Testis (tissue), 3 donors: Measurements from ENCODE around the gene AFM. TPM values are rescaled to one million over a fixed set of nuclear protein-coding genes. Genes with fewer than 3 reads are reported as not detected.
A peak's percentile ranks its signal among the peaks of the same experiment; 100 is the strongest.

ENCODE experiments used
- DNase-seq: peaks from one replicate; pipeline ENCODE4 v3.0.0-alpha.2; 2019
- H3K27ac ChIP-seq, 2 donors: fragments of 200-600 bp; sonication (generic); one replicate each; pipeline ENCODE4 v1.5.1; 2019
- H3K27me3 ChIP-seq: fragments of 200-600 bp; sonication (generic); one replicate; pipeline ENCODE4 v1.5.1; 2019
- H3K36me3 ChIP-seq: fragments of 200-600 bp; sonication (generic); one replicate; pipeline ENCODE4 v1.5.1; 2017; ENCODE audit warnings: low read depth; ENCODE audit errors: missing control alignments
- H3K4me1 ChIP-seq: fragments of 200-600 bp; sonication (generic); one replicate; pipeline ENCODE4 v1.5.1; 2019
- H3K4me3 ChIP-seq, 2 donors: fragments of 200-600 bp; sonication (generic); one replicate each; pipeline ENCODE4 v1.5.1; 2017 to 2019
- H3K9me3 ChIP-seq: fragments of 200-600 bp; sonication (generic); one replicate; pipeline ENCODE4 v1.5.1; 2017
- CTCF ChIP-seq, 3 experiments: fragments of 450-650 bp in 2 of 3; fragments of 200-600 bp in 1 of 3; sonication (generic) in 1 of 3; IDR thresholded peaks; one replicate each; pipeline ENCODE4 v1.5.1; 2016 to 2019; ENCODE audit warnings: antibody characterized with exemption in 3 of 3, mild to moderate bottlenecking in 2 of 3, moderate library complexity in 1 of 3
- POLR2A ChIP-seq: fragments of 450-650 bp; IDR thresholded peaks from one replicate; pipeline ENCODE4 v1.6.1; 2017; ENCODE audit warnings: antibody characterized with exemption, mild to moderate bottlenecking, moderate library complexity
- WGBS, 2 donors: methylation state at CpG; one replicate each; pipeline ENCODE4 v1.1.5; 2018; 5-methylcytosine and 5-hydroxymethylcytosine counted together
- intact Hi-C: fragments of 100-400 bp; cut with DNase I; formaldehyde crosslinking; loops from one replicate; pipeline ENCODE4 v1.15.1; 2023; ENCODE audit warnings: low total_unique reads
- polyA plus RNA-seq: library from polyadenylated mRNA; stranded (reverse); fragments of 350-450 nt; fragmentation: Illumina TruSeq; extraction: RNeasy Lipid Tissue Mini Kit (QIAGEN cat#74804); gene quantifications from one replicate; pipeline ENCODE4 v1.2.3, GENCODE V29; 2014; ENCODE audit warnings: low read depth, low replicate concordance; ENCODE audit not compliant: insufficient read depth
- total RNA-seq, 2 donors: library from RNA; depleted of rRNA; stranded (reverse); fragments of >200 nt; gene quantifications; one replicate each; pipeline ENCODE4 v1.2.3, GENCODE V29; 2016

Gene AFM
- total and polyA plus RNA-seq, 3 donors from 2014 or later, result 0.19 to 0.20 TPM; not detected in 1

- no peaks in the 10 kb centered on the region for H3K36me3 ChIP-seq
- TF ChIP-seq POLR2A (no peak), CTCF (IDR thresholded peaks at IDR 0.05) (peak in 2 of 3 experiments; percentile 33 to 44)
- H3K27me3 ChIP-seq, result no peaks in the 10 kb centered on the region
- no peaks in the 10 kb centered on the region for H3K9me3 ChIP-seq
- H3K27ac ChIP-seq, result no peak overlapping the region
- DNase-seq, result no peak
- intact Hi-C loops, result no loop called here
- 50 to 62% methylated on average over 3 of the region's 3 CpGs for WGBS, 2 donors
- no peak overlapping the region for H3K4me3 ChIP-seq
- no peaks in the 10 kb centered on the region for H3K4me1 ChIP-seq
Measured at GRCh38 chr4:73434311-73434710, 47.2 kb upstream of the AFM start.

DNA sequence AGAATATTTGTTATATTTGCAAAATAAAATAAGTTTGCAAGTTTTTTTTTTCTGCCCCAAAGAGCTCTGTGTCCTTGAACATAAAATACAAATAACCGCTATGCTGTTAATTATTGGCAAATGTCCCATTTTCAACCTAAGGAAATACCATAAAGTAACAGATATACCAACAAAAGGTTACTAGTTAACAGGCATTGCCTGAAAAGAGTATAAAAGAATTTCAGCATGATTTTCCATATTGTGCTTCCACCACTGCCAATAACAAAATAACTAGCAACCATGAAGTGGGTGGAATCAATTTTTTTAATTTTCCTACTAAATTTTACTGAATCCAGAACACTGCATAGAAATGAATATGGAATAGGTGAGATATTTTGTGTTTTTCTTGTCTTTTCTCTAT, 45.6 kb upstream of the AFM start, which contains the start of gene AFP:
AFP (plus strand) TSS at position 238 of the 400 bp plus-strand sequence; CDS start at position 280, 42 bp downstream.
- TF ChIP-seq POLR2A (no peak), CTCF (IDR thresholded peaks at IDR 0.05) (no peak)
- intact Hi-C loops, result no loop called here
- H3K27me3 ChIP-seq, result no peaks in the 10 kb centered on the region
- no peaks in the 10 kb centered on the region for H3K9me3 ChIP-seq
- no peaks in the 10 kb centered on the region for H3K4me1 ChIP-seq
- 49 to 62% methylated on average over 1 of the region's 1 CpG for WGBS, 2 donors
- H3K4me3 ChIP-seq, result no peak within 1 kb of the TSS
- no peak for DNase-seq
- H3K36me3 ChIP-seq, result no peaks in the 10 kb centered on the region
- no peak within 1 kb of the TSS for H3K27ac ChIP-seq

GRCh38 chr4:73436674-73437557, 44.6 kb upstream of the AFM start:
- TF ChIP-seq CTCF (IDR thresholded peaks at IDR 0.05), result no peak
- TF ChIP-seq POLR2A, result no peak
- intact Hi-C loops, result no loop called here

GRCh38 chr4:73437558-73437956, 44.0 kb upstream of the AFM start:
- Histone ChIP-seq H3K27me3 (no peaks in the 10 kb centered on the region), H3K9me3 (no peaks in the 10 kb centered on the region), H3K4me3 (no peak overlapping the region), H3K36me3 (no peaks in the 10 kb centered on the region), H3K4me1 (no peaks in the 10 kb centered on the region), H3K27ac (no peak overlapping the region)
- intact Hi-C loops, result no loop called here
- no peak for DNase-seq
- TF ChIP-seq CTCF (IDR thresholded peaks at IDR 0.05), result no peak
- no peak for TF ChIP-seq POLR2A

More at GRCh38 chr4:73436674-73437557, 44.6 kb upstream of the AFM start:
- Histone ChIP-seq H3K27me3 (no peaks in the 10 kb centered on the region), H3K4me1 (no peaks in the 10 kb centered on the region), H3K9me3 (no peaks in the 10 kb centered on the region), H3K36me3 (no peaks in the 10 kb centered on the region), H3K27ac (no peak overlapping the region), H3K4me3 (no peak overlapping the region)
- WGBS, 2 donors, result 65 to 81% methylated on average over 3 of the region's 3 CpGs
- no peak for DNase-seq
